Gastrocnemius medialis (tissue), 4 donors: ENCODE measurements around the gene ZCCHC18.

Source experiments
- POLR2A ChIP-seq, 2 donors: fragments of 450-650 bp; IDR thresholded peaks; one replicate each; pipeline ENCODE4 v1.6.1; 2017; ENCODE audit warnings: antibody characterized with exemption in 2 of 2, mild to moderate bottlenecking in 2 of 2, moderate library complexity in 2 of 2
- TF ChIP-seq, protein P1 (sequence below), 5 experiments: fragments of 450-650 bp in 3 of 5; fragments of 200-600 bp in 2 of 5; sonication (generic) in 2 of 5; IDR thresholded peaks in 4 of 5; conservative IDR thresholded peaks in 1 of 5; 1 replicate in 4 of 5; 2 replicates in 1 of 5; pipeline ENCODE4 v1.5.1; 2016 to 2019; ENCODE audit warnings: antibody characterized with exemption in 5 of 5, mild to moderate bottlenecking in 3 of 5, moderate library complexity in 3 of 5

- TF ChIP-seq, protein P1, sequence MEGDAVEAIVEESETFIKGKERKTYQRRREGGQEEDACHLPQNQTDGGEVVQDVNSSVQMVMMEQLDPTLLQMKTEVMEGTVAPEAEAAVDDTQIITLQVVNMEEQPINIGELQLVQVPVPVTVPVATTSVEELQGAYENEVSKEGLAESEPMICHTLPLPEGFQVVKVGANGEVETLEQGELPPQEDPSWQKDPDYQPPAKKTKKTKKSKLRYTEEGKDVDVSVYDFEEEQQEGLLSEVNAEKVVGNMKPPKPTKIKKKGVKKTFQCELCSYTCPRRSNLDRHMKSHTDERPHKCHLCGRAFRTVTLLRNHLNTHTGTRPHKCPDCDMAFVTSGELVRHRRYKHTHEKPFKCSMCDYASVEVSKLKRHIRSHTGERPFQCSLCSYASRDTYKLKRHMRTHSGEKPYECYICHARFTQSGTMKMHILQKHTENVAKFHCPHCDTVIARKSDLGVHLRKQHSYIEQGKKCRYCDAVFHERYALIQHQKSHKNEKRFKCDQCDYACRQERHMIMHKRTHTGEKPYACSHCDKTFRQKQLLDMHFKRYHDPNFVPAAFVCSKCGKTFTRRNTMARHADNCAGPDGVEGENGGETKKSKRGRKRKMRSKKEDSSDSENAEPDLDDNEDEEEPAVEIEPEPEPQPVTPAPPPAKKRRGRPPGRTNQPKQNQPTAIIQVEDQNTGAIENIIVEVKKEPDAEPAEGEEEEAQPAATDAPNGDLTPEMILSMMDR (IDR thresholded peaks at IDR 0.05 in 4 of 5, conservative IDR thresholded peaks at IDR 0.05 in 1 of 5), result no peak
- TF ChIP-seq POLR2A (IDR thresholded peaks at IDR 0.05), result no peak
These were observed 7.6 kb upstream of the ZCCHC18 start for GRCh38 chrX:104104676-104105075.
